PC-3 (cell line): Measurements from ENCODE around the gene SYT6. TPM values are rescaled to one million over a fixed set of nuclear protein-coding genes. Genes with fewer than 3 reads are reported as not detected.

Experiments
- ATAC-seq: fragments of 200-7000 bp; cut with Tn5 transposase; 2 replicates; pipeline ENCODE4 v1.9.1; 2020; ENCODE audit warnings: mild to moderate bottlenecking, moderate library complexity
- BruUV-seq: library from RNA; stranded (reverse); fragments of 400-500 nt; replicated peaks from 2 replicates; lab custom pipeline; 2021; lab: Mats Ljungman, UMichigan
- CTCF ChIA-PET: fragments of 300-600 bp; sonication (Branson Sonifier 250); formaldehyde crosslinking; loops from one replicate; lab custom pipeline; 2022; ENCODE audit warnings: antibody characterized with exemption; lab: Charles Lee
- POLR2A ChIA-PET: fragments of 300-600 bp; sonication (Branson Sonifier 250); formaldehyde crosslinking; loops from one replicate; lab custom pipeline; 2022; ENCODE audit warnings: antibody characterized with exemption; ENCODE audit not compliant: unreplicated experiment; lab: Charles Lee
- DNase-seq: peaks from one replicate; pipeline ENCODE4 v3.0.0-alpha.2; 2015
- H2AFZ ChIP-seq: fragments of 300-600 bp; sonication (generic); 2 replicates; pipeline ENCODE4 v1.6.0; 2016; ENCODE audit warnings: antibody characterized with exemption, low read length
- H3F3A ChIP-seq: fragments of 300-600 bp; sonication (generic); one replicate; pipeline ENCODE4 v1.6.0; 2017; ENCODE audit warnings: antibody characterized with exemption, low read length, control low read depth, mild to moderate bottlenecking; ENCODE audit not compliant: unreplicated experiment
- H3K27ac ChIP-seq: fragments of 300-600 bp; sonication (generic); 2 replicates; pipeline ENCODE4 v1.5.1; 2016; ENCODE audit warnings: mild to moderate bottlenecking, low read length
- H3K27me3 ChIP-seq: fragments of 300-600 bp; sonication (generic); 2 replicates; pipeline ENCODE4 v1.6.1; 2016; ENCODE audit warnings: low read length, mixed read lengths
- H3K36me3 ChIP-seq: fragments of 300-600 bp; sonication (generic); 2 replicates; pipeline ENCODE4 v1.6.1; 2016; ENCODE audit warnings: low read depth, mixed run types, low read length, mixed read lengths
- H3K4me1 ChIP-seq: fragments of 300-600 bp; sonication (generic); 2 replicates; pipeline ENCODE4 v1.5.1; 2016; ENCODE audit warnings: low read length; ENCODE audit not compliant: insufficient read depth
- H3K4me2 ChIP-seq: fragments of 300-600 bp; sonication (generic); 2 replicates; pipeline ENCODE4 v1.6.0; 2016; ENCODE audit warnings: low read length
- H3K4me3 ChIP-seq: fragments of 300-600 bp; sonication (generic); 2 replicates; pipeline ENCODE4 v1.5.1; 2016; ENCODE audit warnings: mild to moderate bottlenecking, low read length, mixed read lengths
- H3K79me2 ChIP-seq: fragments of 300-600 bp; sonication (generic); 2 replicates; pipeline ENCODE4 v1.6.1; 2017; ENCODE audit warnings: low read length, mixed read lengths
- H3K9ac ChIP-seq: fragments of 300-600 bp; sonication (generic); 2 replicates; pipeline ENCODE4 v1.6.0; 2016; ENCODE audit warnings: mild to moderate bottlenecking, low read length
- H3K9me2 ChIP-seq: fragments of 300-600 bp; sonication (generic); replicated peaks from 2 replicates; pipeline ENCODE4 v1.6.1; 2016; ENCODE audit warnings: mixed run types, low read length, mixed read lengths
- H3K9me3 ChIP-seq: fragments of 300-600 bp; sonication (generic); 2 replicates; pipeline ENCODE4 v1.6.1; 2016; ENCODE audit warnings: low read length, mixed read lengths
- H4K20me1 ChIP-seq: fragments of 300-600 bp; sonication (generic); 2 replicates; pipeline ENCODE4 v1.6.1; 2016; ENCODE audit warnings: low read length, mixed read lengths
- CTCF ChIP-seq: fragments of 300-600 bp; sonication (generic); conservative IDR thresholded peaks from 2 replicates; pipeline ENCODE4 v1.5.1; 2017; ENCODE audit warnings: antibody characterized with exemption, low read depth, mild to moderate bottlenecking, low read length
- EZH2 ChIP-seq: fragments of 300-600 bp; sonication (generic); IDR thresholded peaks from one replicate; pipeline ENCODE4 v1.6.1; 2017; ENCODE audit warnings: antibody characterized with exemption, mild to moderate bottlenecking, low read length; ENCODE audit not compliant: unreplicated experiment
- EZH2phosphoT487 ChIP-seq: fragments of 300-600 bp; sonication (generic); IDR thresholded peaks from 2 replicates; pipeline ENCODE4 v1.6.1; 2018; ENCODE audit warnings: mild to moderate bottlenecking, antibody characterized with exemption, low read length, borderline replicate concordance
- intact Hi-C: fragments of 100-400 bp; cut with micrococcal nuclease; formaldehyde crosslinking; loops from 2 replicates; pipeline ENCODE4 v1.9.0; 2023
- total RNA-seq: library from RNA; depleted of rRNA; stranded (reverse); fragments of >200 nt; gene quantifications from 2 replicates; pipeline ENCODE4 v1.2.3, GENCODE V29; 2014

SYT6 gene
- total RNA-seq, 1 experiment from 2014 or later, result not detected

- Histone ChIP-seq H3K9me3 (no peaks in the 10 kb centered on the region), H3K36me3 (no peaks in the 10 kb centered on the region), H3K9ac (no peak overlapping the region), H4K20me1 (no peaks in the 10 kb centered on the region), H3F3A (no peaks in the 10 kb centered on the region), H3K9me2 (no peaks in the 10 kb centered on the region), H3K27ac (no peak overlapping the region), H2AFZ (no peak overlapping the region), H3K4me3 (no peak overlapping the region), H3K27me3 (no peaks in the 10 kb centered on the region), H3K4me2 (no peak overlapping the region), H3K4me1 (no peaks in the 10 kb centered on the region), H3K79me2 (no peaks in the 10 kb centered on the region)
- POLR2A ChIA-PET, result interaction anchor here (0.6 kb wide), 1 partner anchor 208 kb away, joined by 3 read pairs; no protein-coding TSS in a partner anchor
- no peak for DNase-seq
- intact Hi-C loops, result no loop called here
- ATAC-seq, result no peak
- BruUV-seq, result no TSS peak
- TF ChIP-seq EZH2 (no peak), EZH2phosphoT487 (no peak), CTCF (no peak)
- CTCF ChIA-PET, result interaction anchor here (0.7 kb wide), 1 partner anchor 108 kb away, joined by 8 read pairs; no protein-coding TSS in a partner anchor
Observed at GRCh38 chr1:114104949-114105348, 48.7 kb downstream of the SYT6 start.

- ATAC-seq (no peak), DNase-seq (no peak)
- TF ChIP-seq CTCF, result no peak
- TF ChIP-seq EZH2phosphoT487, result no peak
- no peak for TF ChIP-seq EZH2
- Histone ChIP-seq H2AFZ (no peak overlapping the region), H3K27ac (no peak overlapping the region), H3K4me1 (no peaks in the 10 kb centered on the region), H3K9me3 (no peaks in the 10 kb centered on the region), H3K9ac (no peak overlapping the region), H3K79me2 (no peaks in the 10 kb centered on the region), H3F3A (no peaks in the 10 kb centered on the region), H3K36me3 (no peaks in the 10 kb centered on the region), H3K27me3 (no peaks in the 10 kb centered on the region), H3K4me3 (no peak overlapping the region), H3K4me2 (no peak overlapping the region), H4K20me1 (no peaks in the 10 kb centered on the region), H3K9me2 (no peaks in the 10 kb centered on the region)
- ChIA-PET CTCF (no interaction called here), POLR2A (no interaction called here)
- BruUV-seq, result no TSS peak
- intact Hi-C loops, result no loop called here
Observed at GRCh38 chr1:114103992-114104391, 49.7 kb downstream of the SYT6 start.

- Histone ChIP-seq H3K27me3 (no peaks in the 10 kb centered on the region), H3K4me1 (no peaks in the 10 kb centered on the region), H2AFZ (no peak overlapping the region), H3K9me2 (no peaks in the 10 kb centered on the region), H3K27ac (no peak overlapping the region), H4K20me1 (no peaks in the 10 kb centered on the region), H3K9ac (no peak overlapping the region), H3K36me3 (no peaks in the 10 kb centered on the region), H3K4me2 (no peak overlapping the region), H3K9me3 (no peaks in the 10 kb centered on the region), H3K79me2 (no peaks in the 10 kb centered on the region), H3K4me3 (no peak overlapping the region), H3F3A (no peaks in the 10 kb centered on the region)
- ChIA-PET POLR2A (no interaction called here), CTCF (interaction anchor here (1.0 kb wide), 1 partner anchor 180 kb away, joined by 3 read pairs; no protein-coding TSS in a partner anchor)
- BruUV-seq, result no TSS peak
- ATAC-seq (no peak), DNase-seq (no peak)
- intact Hi-C loops, result no loop called here
- TF ChIP-seq CTCF, result no peak
- TF ChIP-seq EZH2phosphoT487, result no peak
- no peak for TF ChIP-seq EZH2
Observed at GRCh38 chr1:114102136-114102535, 51.5 kb downstream of the SYT6 start.
